Suppressor macrophage treated with lipopolysaccharide for 1 hour (primary cell): ENCODE measurements around the gene CENPU.

ENCODE experiments used
- DNase-seq, 3 donors: peaks; one replicate each; pipeline ENCODE4 v3.0.0-alpha.2; 2020 to 2022

The CENPU gene

GRCh38 chr4:184750926-184751584, 17.2 kb upstream of the CENPU start:
- peak in 1 of 3 donors; percentile 28 for DNase-seq

DNA sequence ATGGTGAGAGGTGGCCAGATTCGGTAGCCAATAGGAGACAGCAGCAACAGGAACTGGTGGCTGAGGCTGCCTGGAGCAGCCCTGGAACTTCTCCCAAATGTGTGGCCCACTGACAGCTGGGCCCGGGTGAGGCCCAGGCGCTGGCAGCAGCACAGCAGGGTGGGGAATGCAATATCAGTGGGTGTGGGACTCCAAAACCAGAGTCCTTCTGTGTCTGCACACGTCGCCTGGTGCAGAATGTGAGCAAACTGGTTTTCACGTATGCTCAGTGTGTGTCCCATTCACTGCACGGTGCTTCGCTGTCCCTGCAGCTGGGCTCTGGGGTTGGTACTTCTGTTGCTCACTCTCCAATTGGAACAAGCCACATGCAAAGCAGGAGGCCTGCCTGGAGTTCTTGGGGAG, 14.4 kb upstream of the CENPU start:
- peak in 1 of 3 donors; percentile 44 for DNase-seq

DNA sequence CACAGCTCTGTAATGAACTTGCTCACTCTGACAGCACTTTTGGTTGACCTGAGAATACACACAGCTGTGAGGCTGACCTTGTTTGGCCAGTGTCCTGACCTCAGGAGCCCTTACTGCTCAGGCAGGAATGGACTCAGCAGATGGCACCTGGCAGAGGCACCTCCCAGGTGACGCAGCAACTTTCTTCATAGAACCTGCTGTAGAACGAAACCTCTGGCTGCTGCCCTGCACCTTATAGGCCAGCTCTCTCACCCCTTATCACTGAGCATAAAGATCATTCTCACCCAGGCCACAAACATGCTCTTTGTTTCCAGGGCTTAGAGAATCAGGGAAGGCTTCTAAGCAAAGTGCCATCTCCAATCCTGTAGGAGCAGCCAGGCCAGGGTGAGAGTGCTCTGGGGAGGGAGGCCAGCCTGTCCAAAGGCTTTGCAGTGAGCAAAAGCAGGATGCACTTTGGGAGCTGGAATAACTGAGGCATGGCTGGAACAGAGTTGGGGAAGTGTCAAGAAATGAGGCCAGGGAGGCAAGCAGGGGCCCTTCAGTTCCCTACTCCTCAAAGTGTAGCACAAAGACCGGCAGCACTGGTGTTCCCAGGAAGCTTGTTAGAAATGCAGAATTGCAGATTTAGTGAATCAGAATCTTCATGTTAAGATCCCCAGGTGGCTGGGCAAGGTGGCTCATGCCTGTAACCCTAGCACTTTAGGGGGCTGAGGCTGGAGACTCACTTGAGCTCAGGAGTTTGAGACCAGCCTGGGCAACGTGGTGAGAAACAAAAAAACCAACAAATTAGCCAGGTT, 13.3 kb upstream of the CENPU start:
- DNase-seq = peak in 2 of 3 donors; percentile 37 to 48

GRCh38 chr4:184745831-184746795, 12.2 kb upstream of the CENPU start:
- DNase-seq = peak; percentile 71 to 77 (median 73)

DNA sequence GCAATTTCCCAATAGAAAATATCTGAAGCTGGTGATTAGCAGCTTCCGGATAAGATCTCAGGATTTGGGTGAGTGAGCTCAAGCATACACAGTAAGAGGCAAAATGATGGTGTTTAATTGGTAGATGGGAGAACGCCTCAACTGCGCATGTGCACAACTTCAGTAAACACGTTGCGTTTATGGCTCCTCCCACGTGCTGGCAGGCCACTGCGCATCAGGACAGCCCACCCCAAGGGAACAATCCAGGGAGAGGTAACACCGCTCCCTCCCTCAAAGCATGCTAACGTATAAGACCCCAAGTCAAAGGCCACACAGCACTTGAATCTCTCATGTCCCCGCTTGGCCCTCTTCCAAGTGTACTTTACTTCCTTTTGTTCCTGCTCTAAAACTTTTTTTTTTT, 10.3 kb upstream of the CENPU start:
- peak in 2 of 3 donors; percentile 42 to 56 for DNase-seq

DNA sequence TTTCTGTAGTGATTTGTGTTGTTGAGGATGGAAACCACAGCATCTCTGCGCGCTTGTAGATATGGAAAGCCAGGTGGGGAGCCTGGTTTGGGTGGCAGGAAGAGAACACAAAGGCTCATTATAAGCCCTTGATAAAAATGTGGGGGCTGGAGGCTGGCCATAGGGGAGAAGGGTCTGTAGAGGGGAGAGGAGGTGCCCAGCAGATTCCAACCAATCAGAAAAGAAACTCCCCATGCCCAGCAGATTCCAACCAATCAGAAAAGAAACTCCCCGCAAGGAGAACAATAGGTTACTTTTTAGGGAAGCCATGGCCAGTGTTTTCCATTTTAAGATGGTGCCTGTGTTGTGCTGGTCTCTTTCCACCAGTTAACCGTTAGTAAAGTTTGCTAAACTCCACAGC, 9.8 kb upstream of the CENPU start:
- peak in 2 of 3 donors; percentile 46 to 67 for DNase-seq

GRCh38 chr4:184741651-184742050, 7.8 kb upstream of the CENPU start:
- DNase-seq = peak in 2 of 3 donors; percentile 48 to 58

DNA sequence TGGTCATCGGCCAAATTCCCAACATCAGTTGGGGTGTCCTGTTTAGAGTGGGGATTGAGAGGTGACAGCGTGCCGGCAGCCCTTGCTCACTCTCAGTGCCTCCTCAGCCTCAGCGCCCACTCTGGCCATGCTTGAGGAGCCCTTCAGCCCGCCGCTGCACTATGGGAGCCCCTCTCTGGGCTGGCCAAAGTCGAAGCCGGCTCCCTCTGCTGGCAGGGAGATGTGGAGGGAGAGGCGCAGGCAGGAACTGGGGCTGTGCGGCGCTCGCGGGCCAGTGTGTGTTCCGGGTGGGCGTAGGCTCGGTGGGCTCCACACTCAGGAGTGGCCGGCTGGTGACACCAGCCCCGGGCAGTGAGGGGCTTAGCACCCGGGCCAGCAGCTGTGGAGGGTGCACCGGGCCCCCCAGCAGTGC, 7.1 kb upstream of the CENPU start:
- DNase-seq = peak; percentile 39 to 54 (median 53)

DNA sequence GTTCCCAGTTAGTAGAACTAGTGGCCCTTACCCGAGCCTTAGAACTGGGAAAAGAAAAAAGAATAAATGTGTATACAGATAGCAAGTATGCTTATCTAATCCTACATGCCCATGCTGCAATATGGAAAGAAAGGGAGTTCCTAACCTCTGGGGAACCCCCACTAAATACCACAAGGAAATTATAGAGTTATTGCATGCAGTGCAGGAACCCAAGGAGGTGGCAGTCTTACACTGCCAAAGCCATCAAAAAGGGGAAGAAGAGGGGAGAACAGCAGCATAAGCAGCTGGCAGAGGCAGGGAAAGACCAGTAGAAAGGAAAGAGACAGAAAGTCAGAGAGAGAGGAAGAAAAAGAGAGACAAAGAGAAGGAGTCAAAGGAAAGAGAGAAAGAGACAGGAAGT, 5.7 kb upstream of the CENPU start:
- DNase-seq = peak; percentile 60 to 77 (median 70)

- DNase-seq = peak in 1 of 3 donors; percentile 50
Measured at GRCh38 chr4:184734758-184735157, 862 bp upstream of the CENPU start.

GRCh38 chr4:184732126-184732525, 1.8 kb downstream of the CENPU start:
- DNase-seq = peak; percentile 27 to 68 (median 57)

DNA sequence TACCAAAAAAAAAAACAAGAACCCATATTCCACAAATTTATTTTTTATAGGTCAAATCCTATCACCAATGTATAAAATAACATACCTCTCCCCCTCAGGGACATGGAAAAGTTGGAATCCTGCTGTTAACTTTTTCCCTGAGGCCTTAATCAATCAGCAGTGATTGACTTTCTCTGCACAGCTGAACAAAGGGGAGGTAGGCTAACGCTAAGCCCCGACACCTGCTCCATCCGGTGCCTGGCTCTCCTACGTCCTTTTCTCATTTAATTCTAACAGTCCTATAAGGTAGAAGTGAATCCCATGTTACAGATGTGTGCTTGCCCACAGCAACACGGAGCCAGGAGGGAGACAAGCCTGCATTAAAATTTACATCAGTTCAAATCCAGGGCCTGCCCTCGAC, 2.8 kb downstream of the CENPU start:
- DNase-seq = no peak

- DNase-seq = no peak
Measured at GRCh38 chr4:184729946-184730345, 4.0 kb downstream of the CENPU start.

DNA sequence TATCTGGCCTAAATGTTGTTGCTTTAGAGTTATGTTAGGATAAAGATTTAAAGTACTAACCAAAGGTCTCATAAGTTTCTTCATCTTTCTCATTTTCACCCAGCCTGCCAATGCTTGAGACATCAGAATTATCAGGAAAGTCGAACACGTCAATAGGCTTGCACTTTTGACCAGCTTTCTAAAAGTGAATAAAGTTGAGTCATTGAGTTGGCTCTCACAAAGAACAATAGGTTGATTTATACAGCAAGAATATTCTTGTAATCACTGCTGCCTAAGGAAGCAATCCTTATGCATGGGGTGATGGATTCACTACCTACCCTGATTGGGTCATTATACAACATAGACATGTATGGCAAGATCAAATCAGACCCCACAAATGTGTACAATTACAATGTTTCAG, 5.0 kb downstream of the CENPU start:
- no peak for DNase-seq

DNA sequence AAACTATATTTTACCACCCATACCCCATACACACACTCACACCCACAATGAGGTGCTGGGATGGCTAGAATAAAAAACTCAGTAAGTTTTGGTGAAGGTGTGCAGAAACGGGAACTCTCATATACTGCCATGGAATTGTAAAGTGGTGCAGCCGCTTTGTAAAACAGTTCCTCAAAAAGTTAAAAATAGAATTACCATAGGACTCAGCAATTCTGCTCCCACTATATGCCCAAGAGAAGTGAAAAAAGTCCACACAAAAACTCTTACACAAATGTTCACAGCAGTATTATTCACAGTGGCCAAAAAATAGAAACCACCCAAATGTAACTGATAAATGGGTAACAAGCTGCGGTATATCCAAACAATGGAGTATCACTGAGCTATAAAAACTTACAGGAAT, 6.5 kb downstream of the CENPU start:
- DNase-seq = peak in 2 of 3 donors; percentile 56 to 67

GRCh38 chr4:184722798-184723197, 11.1 kb downstream of the CENPU start:
- no peak for DNase-seq

DNA sequence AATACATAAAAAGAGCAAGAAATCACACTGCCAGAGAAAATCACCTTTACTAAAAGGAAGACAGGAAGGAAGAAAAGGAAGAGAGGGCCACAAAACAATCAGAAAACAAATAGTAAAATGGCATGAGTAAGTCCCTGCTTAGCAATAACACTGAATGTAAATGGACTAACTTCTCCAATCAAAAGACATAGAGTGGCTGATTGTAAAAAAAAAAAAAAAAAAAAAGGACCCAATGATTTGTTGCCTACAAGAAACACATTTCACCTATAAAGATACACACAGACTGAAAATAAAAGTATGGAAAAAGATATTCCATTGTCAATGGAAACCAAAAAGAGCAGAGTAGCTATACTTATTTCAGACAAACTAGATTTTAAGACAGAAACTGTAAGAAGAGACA, 12.6 kb downstream of the CENPU start:
- DNase-seq = no peak

- no peak for DNase-seq
Measured at GRCh38 chr4:184719407-184719806, 14.5 kb downstream of the CENPU start.

- no peak for DNase-seq
Measured at GRCh38 chr4:184715526-184715925, 18.4 kb downstream of the CENPU start.

GRCh38 chr4:184713887-184714286, 20.0 kb downstream of the CENPU start:
- DNase-seq = no peak

DNA sequence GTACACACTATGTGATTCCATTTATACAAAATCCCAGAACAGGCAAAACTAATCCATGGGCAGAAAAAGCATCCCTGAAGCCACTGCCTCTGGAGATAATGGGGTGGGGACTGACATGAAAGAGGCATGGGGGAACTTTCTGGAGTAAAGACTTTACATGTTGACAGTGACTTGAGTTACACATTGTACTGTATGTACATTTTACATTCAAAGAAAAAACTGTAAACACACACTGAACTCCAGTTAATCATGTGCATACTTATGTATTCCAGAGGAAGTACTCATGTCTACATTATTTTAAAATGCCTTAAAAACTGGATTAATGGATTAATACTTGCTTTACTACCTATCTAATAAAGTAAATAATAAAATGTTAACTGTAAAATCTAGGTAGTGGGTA, 21.6 kb downstream of the CENPU start:
- DNase-seq = no peak

- DNase-seq = no peak
Measured at GRCh38 chr4:184706453-184706852, 27.4 kb downstream of the CENPU start.

DNA sequence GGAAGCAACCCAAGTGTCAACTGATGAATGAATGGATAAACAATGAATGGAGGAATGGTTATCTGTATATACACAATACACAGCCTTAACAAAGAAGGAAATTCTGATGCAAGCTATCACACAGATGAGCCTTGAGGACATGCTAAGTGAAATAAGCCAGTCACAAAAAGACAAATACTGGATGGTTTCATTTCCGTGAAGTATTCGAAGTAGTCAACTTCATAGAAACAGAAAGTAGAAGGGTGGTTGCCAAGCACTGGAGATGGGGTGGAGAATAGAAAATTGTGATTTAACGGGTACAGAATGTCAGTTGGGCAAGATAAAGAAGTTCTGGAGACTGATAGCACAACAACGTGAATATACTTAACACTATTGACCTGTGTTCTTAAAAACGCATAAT, 28.2 kb downstream of the CENPU start:
- DNase-seq = no peak
